Heart left ventricle (tissue), 16 donors: ENCODE measurements around the gene OLR1. TPM values are rescaled to one million over a fixed set of nuclear protein-coding genes. Genes with fewer than 3 reads are reported as not detected.

ENCODE experiments used
- ATAC-seq, 4 donors: fragments of 200-7000 bp; cut with Tn5 transposase; one replicate each; pipeline ENCODE4 v1.9.1; 2020 to 2022; ENCODE audit warnings: moderate library complexity in 4 of 4, mild to moderate bottlenecking in 3 of 4, moderate number of reproducible peaks in 1 of 4
- DNase-seq, 5 donors: peaks; one replicate each; pipeline ENCODE4 v3.0.0-alpha.2; 2020
- H3K27ac ChIP-seq, 12 donors: fragments of 200-600 bp; sonication (generic) in 4 of 12; one replicate each; pipeline versions ENCODE4 v1.5.0 to v1.8.0; 2016 to 2022; ENCODE audit warnings: mild to moderate bottlenecking in 2 of 12
- H3K27me3 ChIP-seq, 9 donors: fragments of 200-600 bp; sonication (generic) in 2 of 9; one replicate each; pipeline versions ENCODE4 v1.5.1 to v1.8.0; 2016 to 2022; ENCODE audit warnings: mild to moderate bottlenecking in 3 of 9
- H3K36me3 ChIP-seq, 9 donors: fragments of 200-600 bp; sonication (generic) in 2 of 9; one replicate each; pipeline versions ENCODE4 v1.5.0 to v1.8.0; 2018 to 2022; ENCODE audit warnings: mild to moderate bottlenecking in 2 of 9
- H3K4me1 ChIP-seq, 12 donors: fragments of 200-600 bp; sonication (generic) in 4 of 12; one replicate each; pipeline versions ENCODE4 v1.5.0 to v1.8.0; 2016 to 2022; ENCODE audit warnings: mild to moderate bottlenecking in 3 of 12
- H3K4me3 ChIP-seq, 12 donors: fragments of 200-600 bp; sonication (generic) in 4 of 12; one replicate each; pipeline versions ENCODE4 v1.5.0 to v1.8.0; 2017 to 2022; ENCODE audit warnings: mild to moderate bottlenecking in 9 of 12, moderate library complexity in 4 of 12
- H3K9me3 ChIP-seq, 12 donors: fragments of 200-600 bp; sonication (generic) in 4 of 12; one replicate each; pipeline versions ENCODE4 v1.5.0 to v1.8.0; 2016 to 2022; ENCODE audit warnings: mild to moderate bottlenecking in 1 of 12
- CTCF ChIP-seq, 12 donors: fragments of 200-600 bp; sonication (generic) in 4 of 12; IDR thresholded peaks; one replicate each; pipeline versions ENCODE4 v1.5.0 to v1.8.0; 2018 to 2022; ENCODE audit warnings: antibody characterized with exemption in 12 of 12, mild to moderate bottlenecking in 5 of 12
- POLR2A ChIP-seq, 2 donors: fragments of 450-650 bp; IDR thresholded peaks; one replicate each; pipeline ENCODE4 v1.6.1; 2017; ENCODE audit warnings: antibody characterized with exemption in 2 of 2, mild to moderate bottlenecking in 2 of 2, moderate library complexity in 2 of 2
- WGBS, 4 donors: extraction: QIAGEN DNeasy Blood & Tissue Kit in 2 of 4; methylation state at CpG; one replicate each; pipeline versions ENCODE4 v1.1.5 to v1.1.7; 2013 to 2018; 5-methylcytosine and 5-hydroxymethylcytosine counted together
- intact Hi-C, 10 donors: fragments of 100-400 bp; cut with DNase I; formaldehyde crosslinking; loops; one replicate each; pipeline versions ENCODE4 v1.11.1 to v1.14.2; 2022
- polyA plus RNA-seq, 2 donors: library from polyadenylated mRNA; stranded (reverse); fragments of 200-250 nt; gene quantifications; one replicate each; pipeline ENCODE4 v1.2.3, GENCODE V29; 2013
- total RNA-seq, 9 donors: library from RNA; depleted of rRNA in 2 of 9; stranded (reverse); fragments of >200 nt in 2 of 9; fragmentation: NEBNext Ultra II Directional in 3 of 9; extraction: Animal tissue kit (Norgen Biotek cat#: 25700) in 3 of 9; gene quantifications; one replicate each; pipeline versions ENCODE4 v1.1.0 to v1.2.4, GENCODE V29; 2016 to 2023
- donor health status: ischemic (EF 13 %, LVEDD 7.1; RV severe dilation, severe dysfunction).
- donor health status: healthy with polysubstance abuse.
- donor health status: DM: no; HTN: yes; CAD: no.
- donor health status: DM: no; HTN: no; CAD: no.
- donor health status: ischemic (EF 25% LVEDD 6.9; RV normal size, moderate dysfunction).
- donor health status: ischemic (EF 25% LVEDD 5.7; RV mildly dilated, moderate dysfunction).
- donor health status: healthy.
- donor health status: DM: yes; HTN: yes; CAD: no.
- donor health status: ischemic (EF 35%, LVEDD 5.7; RV mildly dilated, moderate dysfunction).
- donor health status: nonischemic (EF 11% LVEDD 7.7; RV severe dilation, severe dysfunction).
- donor health status: DM: yes; HTN: yes; CAD: no.
- donor health status: PGD.
- donor health status: ischemic (EF 29% LVEDD 5.4; RV normal size, mild dysfunction).
- donor health status: nonischemic (EF 23%, LVEDD 6.1; RV moderate dilation, normal function).

Gene OLR1
- total and polyA plus RNA-seq, 11 donors, result 0.07 to 1.6 (median 0.50) TPM; not detected in 2

- H3K4me3 ChIP-seq, result no peak overlapping the region
- H3K36me3 ChIP-seq, result no peaks in the 10 kb centered on the region
- H3K27ac ChIP-seq, result no peak overlapping the region
- H3K4me1 ChIP-seq, result peaks cover 0 to 25% (median 0%) of the 10 kb centered on the region in 12 donors
- ATAC-seq (no peak), DNase-seq (no peak)
- H3K9me3 ChIP-seq, result no peaks in the 10 kb centered on the region
- WGBS, 4 donors, result 80 to 86% (median 83%) methylated on average over 3 of the region's 3 CpGs
- no peak for TF ChIP-seq CTCF (IDR thresholded peaks at IDR 0.05)
- no peak for TF ChIP-seq POLR2A (IDR thresholded peaks at IDR 0.05)
- H3K27me3 ChIP-seq, result no peaks in the 10 kb centered on the region
- intact Hi-C loops, result no loop called here
These were observed 2.8 kb downstream of the OLR1 start for GRCh38 chr12:10169104-10169503.

GRCh38 chr12:10167599-10167998 is 4.3 kb downstream of the OLR1 start:
- no peaks in the 10 kb centered on the region for H3K27me3 ChIP-seq
- WGBS, 4 donors, result 50 to 62% (median 55%) methylated on average over 5 of the region's 5 CpGs
- no peaks in the 10 kb centered on the region for H3K9me3 ChIP-seq
- ATAC-seq (peak in 3 of 4 donors; percentile 39 to 73 (median 61)), DNase-seq (no peak)
- H3K27ac ChIP-seq, result peak overlapping the region in 1 of 12 donors; percentile 61
- no peak overlapping the region for H3K4me3 ChIP-seq
- peaks cover 0 to 25% (median 0%) of the 10 kb centered on the region in 12 donors for H3K4me1 ChIP-seq
- TF ChIP-seq POLR2A (IDR thresholded peaks at IDR 0.05), result no peak
- TF ChIP-seq CTCF (IDR thresholded peaks at IDR 0.05), result no peak
- intact Hi-C loops, result no loop called here
- H3K36me3 ChIP-seq, result no peaks in the 10 kb centered on the region

- intact Hi-C loops, result no loop called here
- TF ChIP-seq POLR2A (IDR thresholded peaks at IDR 0.05), result no peak
- no peak for TF ChIP-seq CTCF (IDR thresholded peaks at IDR 0.05)
- H3K36me3 ChIP-seq, result no peaks in the 10 kb centered on the region
- no peaks in the 10 kb centered on the region for H3K27me3 ChIP-seq
- DNase-seq, result no peak
- H3K9me3 ChIP-seq, result no peaks in the 10 kb centered on the region
- H3K4me1 ChIP-seq, result peaks cover 0 to 22% (median 0%) of the 10 kb centered on the region in 12 donors
- H3K4me3 ChIP-seq, result no peak overlapping the region
- no peak for ATAC-seq
- WGBS, 4 donors, result 0 to 98% (median 39%) methylated on average over 1 of the region's 1 CpG
- H3K27ac ChIP-seq, result no peak overlapping the region
These were observed 6.5 kb downstream of the OLR1 start for GRCh38 chr12:10165421-10165820.

GRCh38 chr12:10163084-10163483 is 8.8 kb downstream of the OLR1 start:
- DNase-seq (no peak), ATAC-seq (no peak)
- TF ChIP-seq CTCF (IDR thresholded peaks at IDR 0.05) (no peak), POLR2A (IDR thresholded peaks at IDR 0.05) (no peak)
- no peak overlapping the region for H3K4me3 ChIP-seq
- peaks cover 0 to 34% (median 0%) of the 10 kb centered on the region in 12 donors for H3K4me1 ChIP-seq
- no peaks in the 10 kb centered on the region for H3K27me3 ChIP-seq
- H3K27ac ChIP-seq, result no peak overlapping the region
- no peaks in the 10 kb centered on the region for H3K9me3 ChIP-seq
- no peaks in the 10 kb centered on the region for H3K36me3 ChIP-seq
- 79 to 85% (median 82%) methylated on average over 3 of the region's 3 CpGs for WGBS, 4 donors
- intact Hi-C loops, result no loop called here
